Panc1 (cell line): Measurements from ENCODE around the gene ZNF654. TPM values are rescaled to one million over a fixed set of nuclear protein-coding genes. Genes with fewer than 3 reads are reported as not detected.
"Not testable (repeated sequence)": the region's sequence is repeated elsewhere in the genome, so short reads cannot be mapped to it uniquely, and the experiment has no call there.

Experiments
- ATAC-seq: fragments of 200-7000 bp; cut with Tn5 transposase; 2 replicates; pipeline ENCODE4 v1.9.1; 2020; ENCODE audit warnings: mild to moderate bottlenecking, moderate library complexity
- BruUV-seq: library from RNA; stranded (reverse); fragments of 400-500 nt; replicated peaks from 2 replicates; lab custom pipeline; 2021; lab: Mats Ljungman, UMichigan
- CTCF ChIA-PET: fragments of 300-600 bp; sonication (Branson Sonifier 250); formaldehyde crosslinking; loops from one replicate; lab custom pipeline; 2022; ENCODE audit warnings: antibody characterized with exemption; lab: Charles Lee
- POLR2A ChIA-PET: fragments of 300-600 bp; sonication (Branson Sonifier 250); formaldehyde crosslinking; loops from one replicate; lab custom pipeline; 2022; ENCODE audit warnings: antibody characterized with exemption; lab: Charles Lee
- DNase-seq: peaks from one replicate; pipeline ENCODE4 v3.0.0-alpha.2; 2010; ENCODE audit warnings: low read depth, low spot score
- H3K27ac ChIP-seq: 2 replicates; pipeline ENCODE4 v1.5.1; 2011; ENCODE audit warnings: mild to moderate bottlenecking, low read length, inconsistent platforms
- H3K27me3 ChIP-seq: fragments of 200-500 bp; sonication (Bioruptor generic); 2 replicates; pipeline ENCODE4 v1.6.0; 2014; ENCODE audit warnings: low read length, inconsistent platforms; ENCODE audit not compliant: control insufficient read depth, insufficient read depth
- H3K36me3 ChIP-seq: fragments of 200-500 bp; sonication (Bioruptor generic); 2 replicates; pipeline ENCODE4 v1.5.1; 2014; ENCODE audit warnings: inconsistent platforms, mild to moderate bottlenecking, low read length, moderate library complexity; ENCODE audit not compliant: control insufficient read depth, insufficient read depth
- H3K4me1 ChIP-seq: 2 replicates; pipeline ENCODE4 v1.5.1; 2011; ENCODE audit warnings: inconsistent platforms, mild to moderate bottlenecking, low read length, moderate library complexity; ENCODE audit not compliant: control insufficient read depth, insufficient read depth
- H3K4me3 ChIP-seq, 2 experiments: 2 replicates each; pipeline ENCODE4 v1.5.1; 2011 to 2012; ENCODE audit warnings: low read depth in 2 of 2, low read length in 2 of 2, mild to moderate bottlenecking in 2 of 2, inconsistent platforms in 1 of 2, moderate library complexity in 1 of 2
- H3K9me3 ChIP-seq: fragments of 200-500 bp; sonication (Bioruptor generic); 2 replicates; pipeline ENCODE4 v1.5.1; 2014; ENCODE audit warnings: low read depth, mild to moderate bottlenecking, inconsistent platforms, low read length, moderate library complexity; ENCODE audit not compliant: control insufficient read depth, insufficient read depth
- CTCF ChIP-seq: fragments of 450-650 bp; IDR thresholded peaks from 2 replicates; pipeline ENCODE4 v1.5.1; 2017; ENCODE audit warnings: mild to moderate bottlenecking
- POLR2AphosphoS5 ChIP-seq: IDR thresholded peaks from 2 replicates; pipeline ENCODE4 v1.6.1; 2012; ENCODE audit warnings: mild to moderate bottlenecking, low read depth, low read length, moderate library complexity
- REST ChIP-seq, 2 experiments: IDR thresholded peaks; 2 replicates each; pipeline ENCODE4 v1.6.1; 2011 to 2012; ENCODE audit warnings: low read depth in 2 of 2, control low read depth in 1 of 2, low read length in 1 of 2, mild to moderate bottlenecking in 1 of 2, moderate library complexity in 1 of 2; ENCODE audit not compliant: insufficient read depth in 1 of 2
- SIN3A ChIP-seq: IDR thresholded peaks from 2 replicates; pipeline ENCODE4 v1.6.1; 2012; ENCODE audit warnings: low read depth, mild to moderate bottlenecking, low read length, moderate library complexity, borderline replicate concordance; ENCODE audit not compliant: insufficient read depth
- TCF7L2 ChIP-seq: IDR thresholded peaks from 2 replicates; pipeline ENCODE4 v1.6.1; 2011; ENCODE audit warnings: mild to moderate bottlenecking, low read depth, low read length, inconsistent platforms
- in situ Hi-C: cut with HindIII; loops from 2 replicates; pipeline ENCODE4 v1.10.0; 2016; ENCODE audit warnings: low sequenced_read_pairs, low pct_unique_long_range_greater_than_20kb
- intact Hi-C: fragments of 100-400 bp; cut with micrococcal nuclease; formaldehyde crosslinking; loops from one replicate; pipeline ENCODE4 v1.10.0; 2022; ENCODE audit not compliant: unreplicated experiment
- total RNA-seq: library from RNA; stranded (reverse); gene quantifications from one replicate; pipeline ENCODE4 v1.2.1, GENCODE V29; 2021; ENCODE audit not compliant: unreplicated experiment

The ZNF654 gene
- total RNA-seq, 1 experiment from 2014 or later, result 10.0 TPM

GRCh38 chr3:88013592-88013991 lies 45.5 kb upstream of the ZNF654 start:
- ChIA-PET POLR2A (no interaction called here), CTCF (no interaction called here)
- intact Hi-C loops, result no loop called here

GRCh38 chr3:88015656-88016055 lies 43.4 kb upstream of the ZNF654 start:
- H3K36me3 ChIP-seq, intact Hi-C loops, H3K4me3 ChIP-seq, H3K27me3 ChIP-seq, H3K9me3 ChIP-seq, BruUV-seq, in situ Hi-C loops, POLR2A ChIA-PET, CTCF ChIA-PET, H3K4me1 ChIP-seq, ATAC-seq, DNase-seq, H3K27ac ChIP-seq: not testable (repeated sequence)

More at GRCh38 chr3:88013592-88013991, 45.5 kb upstream of the ZNF654 start:
- Histone ChIP-seq H3K9me3 (no peaks in the 10 kb centered on the region), H3K27me3 (no peaks in the 10 kb centered on the region), H3K4me3 (no peak overlapping the region), H3K27ac (no peak overlapping the region), H3K4me1 (no peaks in the 10 kb centered on the region), H3K36me3 (no peaks in the 10 kb centered on the region)
- DNase-seq, result no peak
- BruUV-seq, result no TSS peak
- no peak for ATAC-seq
- no peak for TF ChIP-seq REST (IDR thresholded peaks at IDR 0.05; ENCODE audit: insufficient read depth in 1 of 2, low read depth in 2 of 2, low read length in 1 of 2)
- in situ Hi-C loops, result no loop called here

- intact Hi-C loops (no loop called here), in situ Hi-C loops (no loop called here)
- POLR2A ChIA-PET, result no interaction called here
- TF ChIP-seq SIN3A, result no peak
- no peak for TF ChIP-seq TCF7L2
- TF ChIP-seq POLR2AphosphoS5, result no peak
- TF ChIP-seq CTCF, result no peak
- TF ChIP-seq REST (IDR thresholded peaks at IDR 0.05; ENCODE audit: insufficient read depth in 1 of 2, low read depth in 2 of 2, low read length in 1 of 2), result no peak
- Histone ChIP-seq H3K36me3 (no peaks in the 10 kb centered on the region), H3K9me3 (no peaks in the 10 kb centered on the region), H3K27me3 (no peaks in the 10 kb centered on the region), H3K4me3 (no peak overlapping the region), H3K27ac (no peak overlapping the region), H3K4me1 (no peaks in the 10 kb centered on the region)
- CTCF ChIA-PET, result no interaction called here
- DNase-seq (no peak), ATAC-seq (no peak)
- no TSS peak for BruUV-seq
Observed at GRCh38 chr3:88019024-88019423, 40.0 kb upstream of the ZNF654 start.
